Gastrocnemius medialis (tissue), 4 donors: ENCODE results near the gene WDR54.

Experiments
- POLR2A ChIP-seq, 2 donors: fragments of 450-650 bp; IDR thresholded peaks; one replicate each; pipeline ENCODE4 v1.6.1; 2017; ENCODE audit warnings: antibody characterized with exemption in 2 of 2, mild to moderate bottlenecking in 2 of 2, moderate library complexity in 2 of 2
- TF ChIP-seq, protein P1 (sequence below), 5 experiments: fragments of 450-650 bp in 3 of 5; fragments of 200-600 bp in 2 of 5; sonication (generic) in 2 of 5; IDR thresholded peaks in 4 of 5; conservative IDR thresholded peaks in 1 of 5; 1 replicate in 4 of 5; 2 replicates in 1 of 5; pipeline ENCODE4 v1.5.1; 2016 to 2019; ENCODE audit warnings: antibody characterized with exemption in 5 of 5, mild to moderate bottlenecking in 3 of 5, moderate library complexity in 3 of 5

GRCh38 chr2:74441690-74442482 is 20.4 kb downstream of the WDR54 start, which contains the start of gene RTKN:
- TF ChIP-seq, protein P1, sequence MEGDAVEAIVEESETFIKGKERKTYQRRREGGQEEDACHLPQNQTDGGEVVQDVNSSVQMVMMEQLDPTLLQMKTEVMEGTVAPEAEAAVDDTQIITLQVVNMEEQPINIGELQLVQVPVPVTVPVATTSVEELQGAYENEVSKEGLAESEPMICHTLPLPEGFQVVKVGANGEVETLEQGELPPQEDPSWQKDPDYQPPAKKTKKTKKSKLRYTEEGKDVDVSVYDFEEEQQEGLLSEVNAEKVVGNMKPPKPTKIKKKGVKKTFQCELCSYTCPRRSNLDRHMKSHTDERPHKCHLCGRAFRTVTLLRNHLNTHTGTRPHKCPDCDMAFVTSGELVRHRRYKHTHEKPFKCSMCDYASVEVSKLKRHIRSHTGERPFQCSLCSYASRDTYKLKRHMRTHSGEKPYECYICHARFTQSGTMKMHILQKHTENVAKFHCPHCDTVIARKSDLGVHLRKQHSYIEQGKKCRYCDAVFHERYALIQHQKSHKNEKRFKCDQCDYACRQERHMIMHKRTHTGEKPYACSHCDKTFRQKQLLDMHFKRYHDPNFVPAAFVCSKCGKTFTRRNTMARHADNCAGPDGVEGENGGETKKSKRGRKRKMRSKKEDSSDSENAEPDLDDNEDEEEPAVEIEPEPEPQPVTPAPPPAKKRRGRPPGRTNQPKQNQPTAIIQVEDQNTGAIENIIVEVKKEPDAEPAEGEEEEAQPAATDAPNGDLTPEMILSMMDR (IDR thresholded peaks at IDR 0.05 in 4 of 5, conservative IDR thresholded peaks at IDR 0.05 in 1 of 5), result no peak
- TF ChIP-seq POLR2A (IDR thresholded peaks at IDR 0.05), result no peak
